ENCODE measurements around the gene ZSWIM3. TPM values are rescaled to one million over a fixed set of nuclear protein-coding genes. Genes with fewer than 3 reads are reported as not detected.

The ZSWIM3 gene
- 4.8 and 5.4 TPM in 2 replicates for total RNA-seq

GRCh38 chr20:45857114-45857881 lies at the start of gene ZSWIM3, which contains the start of gene ACOT8:
Gene ZSWIM3 (plus strand): TSS chr20:45857614. CDS start chr20:45857826, 212 bp downstream.
Gene ACOT8 (minus strand): TSS chr20:45857392. CDS start chr20:45857315, 77 bp downstream.

GRCh38 chr20:45812157-45813005 lies 45.0 kb upstream of the ZSWIM3 start, which contains the start of gene UBE2C:
Gene UBE2C (plus strand): TSS chr20:45812644. CDS start chr20:45812696, 52 bp downstream.

GRCh38 chr20:45827030-45827652 lies 30.3 kb upstream of the ZSWIM3 start, which contains the start of gene TNNC2:
Gene TNNC2 (minus strand): TSS chr20:45827312. CDS start chr20:45827248, 64 bp downstream.

GRCh38 chr20:45833030-45833882 lies 24.2 kb upstream of the ZSWIM3 start, which contains the start of gene SNX21:
Gene SNX21 (plus strand): TSS chr20:45833799. CDS start chr20:45833920, 121 bp downstream.

GRCh38 chr20:45880988-45881788 lies 23.8 kb downstream of the ZSWIM3 start, which contains the start of gene ZSWIM1:
Gene ZSWIM1 (plus strand): TSS chr20:45881227. CDS start chr20:45882593, 1,366 bp downstream.

GRCh38 chr20:45887346-45887715 lies 29.9 kb downstream of the ZSWIM3 start, which contains the start of gene SPATA25:
Gene SPATA25 (minus strand): TSS chr20:45887622. CDS start chr20:45887590, 32 bp downstream.

GRCh38 chr20:45890985-45891983 lies 33.9 kb downstream of the ZSWIM3 start, which contains the start of the genes CTSA and NEURL2:
Gene CTSA (plus strand): TSS chr20:45891335. CDS start chr20:45891569, 234 bp downstream.
Gene NEURL2 (minus strand): TSS chr20:45891208. CDS start chr20:45890991, 217 bp downstream.

GRCh38 chr20:45911486-45912343 lies 54.3 kb downstream of the ZSWIM3 start, which contains the start of gene PLTP:
Gene PLTP (minus strand): TSS chr20:45912155. CDS start chr20:45911452, 703 bp downstream.

Other genes with a start within 250 kb of the ZSWIM3 start
- gene WFDC10A, start 227.9 kb upstream of the ZSWIM3 start, total RNA-seq, result not detected in 2 replicates
- gene WFDC9, start 226.3 kb upstream of the ZSWIM3 start, total RNA-seq, result not detected in 2 replicates
- gene WFDC11, start 187.4 kb upstream of the ZSWIM3 start, total RNA-seq, result not detected in 2 replicates
- gene WFDC13, start 155.6 kb upstream of the ZSWIM3 start, total RNA-seq, result not detected in 2 replicates
- gene WFDC10B, start 152.6 kb upstream of the ZSWIM3 start, total RNA-seq, result not detected in 2 replicates
- not detected in 2 replicates for gene SPINT4, start 135.3 kb upstream of the ZSWIM3 start, total RNA-seq
- 0.13 TPM in 1 of 2 replicates, not detected in the other for gene WFDC3, start 65.7 kb upstream of the ZSWIM3 start, total RNA-seq
- 18.8 and 22.7 TPM in 2 replicates for gene DNTTIP1, start 65.7 kb upstream of the ZSWIM3 start, total RNA-seq
- 34.0 and 61.5 TPM in 2 replicates for gene UBE2C, start 45.0 kb upstream of the ZSWIM3 start, total RNA-seq
- not detected in 2 replicates for gene TNNC2, start 30.3 kb upstream of the ZSWIM3 start, total RNA-seq
- gene SNX21, start 23.8 kb upstream of the ZSWIM3 start, total RNA-seq, result 19.8 and 22.3 TPM in 2 replicates
- 16.8 and 24.0 TPM in 2 replicates for gene ACOT8, start 222 bp upstream of the ZSWIM3 start, total RNA-seq
- gene ZSWIM1, start 23.6 kb downstream of the ZSWIM3 start, total RNA-seq, result 9.3 and 10.4 TPM in 2 replicates
- 0.79 and 1.2 TPM in 2 replicates for gene SPATA25, start 30.0 kb downstream of the ZSWIM3 start, total RNA-seq
- 2.0 and 3.3 TPM in 2 replicates for gene NEURL2, start 33.6 kb downstream of the ZSWIM3 start, total RNA-seq
- gene CTSA, start 33.7 kb downstream of the ZSWIM3 start, total RNA-seq, result 55.5 and 55.7 TPM in 2 replicates
- 13.4 and 17.0 TPM in 2 replicates for gene PLTP, start 54.5 kb downstream of the ZSWIM3 start, total RNA-seq
- gene PCIF1, start 77.1 kb downstream of the ZSWIM3 start, total RNA-seq, result 12.2 and 15.7 TPM in 2 replicates
- 18.6 and 20.5 TPM in 2 replicates for gene ZNF335, start 114.6 kb downstream of the ZSWIM3 start, total RNA-seq
- gene MMP9, start 151.3 kb downstream of the ZSWIM3 start, total RNA-seq, result not detected in 2 replicates
- under 0.01 and 0.22 TPM in 2 replicates for gene SLC12A5, start 171.6 kb downstream of the ZSWIM3 start, total RNA-seq
- gene NCOA5, start 232.3 kb downstream of the ZSWIM3 start, total RNA-seq, result 28.3 and 29.2 TPM in 2 replicates

Data from thoracic aorta endothelial cell (primary cell).